GM12873 (cell line): Measurements from ENCODE around the gene ERGIC3.

Source experiments
- TF ChIP-seq, protein P1 (sequence below): IDR thresholded peaks from 2 replicates; pipeline ENCODE4 v1.5.1; 2012; ENCODE audit warnings: low read depth, mild to moderate bottlenecking, moderate library complexity, low read length, control low read depth; ENCODE audit not compliant: insufficient read depth; ENCODE audit errors: missing control alignments

The ERGIC3 gene

DNA sequence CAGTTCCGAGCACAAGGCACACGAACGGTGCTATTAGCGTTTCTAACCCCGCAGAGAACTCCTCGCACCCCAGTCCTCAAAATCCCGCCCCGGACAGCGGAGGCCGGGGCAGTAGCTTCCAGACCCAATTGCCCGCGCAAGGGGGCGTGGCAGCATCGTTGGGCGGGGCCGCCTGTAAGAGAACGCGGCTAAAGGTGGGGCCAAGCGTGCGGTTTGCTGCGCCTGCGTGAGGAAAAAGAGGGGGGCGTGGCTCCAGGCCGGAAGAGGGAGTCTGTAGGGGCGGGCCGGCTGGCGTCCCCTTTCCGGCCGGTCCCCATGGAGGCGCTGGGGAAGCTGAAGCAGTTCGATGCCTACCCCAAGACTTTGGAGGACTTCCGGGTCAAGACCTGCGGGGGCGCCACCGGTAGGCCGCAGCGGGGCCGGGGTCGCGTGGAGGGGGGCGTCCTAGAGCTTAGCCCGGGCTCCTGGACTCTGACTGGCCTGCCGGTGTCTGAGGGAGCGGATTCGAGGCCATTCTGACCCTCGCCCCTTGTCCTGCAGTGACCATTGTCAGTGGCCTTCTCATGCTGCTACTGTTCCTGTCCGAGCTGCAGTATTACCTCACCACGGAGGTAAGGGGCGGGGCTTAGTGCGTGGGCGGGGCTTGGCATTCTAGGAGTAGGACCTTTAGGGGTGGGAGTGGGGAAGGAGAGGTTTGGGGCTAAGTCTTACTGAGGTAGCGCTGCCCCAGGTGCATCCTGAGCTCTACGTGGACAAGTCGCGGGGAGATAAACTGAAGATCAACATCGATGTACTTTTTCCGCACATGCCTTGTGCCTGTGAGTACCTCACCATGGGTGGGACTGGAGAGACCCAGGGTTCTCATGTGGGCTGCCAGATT is at the start of gene ERGIC3:
TSS of gene ERGIC3 (plus strand) at position 296 of the 880 bp plus-strand sequence. CDS start at position 316, 20 bp downstream.
- TF ChIP-seq, protein P1, sequence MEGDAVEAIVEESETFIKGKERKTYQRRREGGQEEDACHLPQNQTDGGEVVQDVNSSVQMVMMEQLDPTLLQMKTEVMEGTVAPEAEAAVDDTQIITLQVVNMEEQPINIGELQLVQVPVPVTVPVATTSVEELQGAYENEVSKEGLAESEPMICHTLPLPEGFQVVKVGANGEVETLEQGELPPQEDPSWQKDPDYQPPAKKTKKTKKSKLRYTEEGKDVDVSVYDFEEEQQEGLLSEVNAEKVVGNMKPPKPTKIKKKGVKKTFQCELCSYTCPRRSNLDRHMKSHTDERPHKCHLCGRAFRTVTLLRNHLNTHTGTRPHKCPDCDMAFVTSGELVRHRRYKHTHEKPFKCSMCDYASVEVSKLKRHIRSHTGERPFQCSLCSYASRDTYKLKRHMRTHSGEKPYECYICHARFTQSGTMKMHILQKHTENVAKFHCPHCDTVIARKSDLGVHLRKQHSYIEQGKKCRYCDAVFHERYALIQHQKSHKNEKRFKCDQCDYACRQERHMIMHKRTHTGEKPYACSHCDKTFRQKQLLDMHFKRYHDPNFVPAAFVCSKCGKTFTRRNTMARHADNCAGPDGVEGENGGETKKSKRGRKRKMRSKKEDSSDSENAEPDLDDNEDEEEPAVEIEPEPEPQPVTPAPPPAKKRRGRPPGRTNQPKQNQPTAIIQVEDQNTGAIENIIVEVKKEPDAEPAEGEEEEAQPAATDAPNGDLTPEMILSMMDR: no peak

DNA sequence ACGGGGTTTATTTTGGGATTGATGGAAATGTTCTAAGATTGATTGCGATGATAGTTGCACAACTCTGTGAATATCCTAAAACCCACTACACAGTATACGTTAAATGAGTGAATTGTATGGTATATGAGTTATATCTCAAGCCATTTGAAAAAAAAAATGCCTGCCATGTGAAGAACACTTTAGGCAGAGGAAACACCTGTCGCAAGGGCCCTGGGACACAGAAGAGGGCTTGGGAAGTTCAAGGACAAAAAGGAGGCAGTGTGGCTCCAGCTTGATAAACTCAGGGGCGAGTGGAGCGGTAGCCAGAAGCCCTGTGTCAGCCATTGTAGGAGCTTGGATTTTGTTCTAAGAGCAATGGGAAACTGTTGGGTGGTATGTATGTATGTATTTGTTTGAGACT is 49.5 kb upstream of the ERGIC3 start:
- TF ChIP-seq, protein P1: no peak

DNA sequence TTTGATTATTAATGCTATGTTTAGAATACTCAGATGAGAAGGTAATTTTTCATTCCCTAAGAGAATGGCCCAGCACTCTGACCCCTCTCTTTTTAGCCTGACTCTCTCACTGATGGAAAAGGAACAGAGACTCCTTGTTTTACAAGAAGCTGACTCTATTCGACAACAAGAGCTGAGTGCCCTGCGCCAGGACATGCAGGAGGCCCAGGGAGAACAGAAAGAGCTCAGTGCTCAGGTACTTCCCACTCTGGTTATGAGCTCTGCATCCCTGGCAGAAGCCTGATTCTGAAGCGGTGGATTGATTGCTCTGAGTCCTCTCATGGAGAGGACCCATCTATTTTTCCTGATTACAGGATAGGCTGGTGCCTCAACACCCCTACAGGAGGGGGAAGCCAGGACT is 45.4 kb upstream of the ERGIC3 start:
- TF ChIP-seq, protein P1: no peak

DNA sequence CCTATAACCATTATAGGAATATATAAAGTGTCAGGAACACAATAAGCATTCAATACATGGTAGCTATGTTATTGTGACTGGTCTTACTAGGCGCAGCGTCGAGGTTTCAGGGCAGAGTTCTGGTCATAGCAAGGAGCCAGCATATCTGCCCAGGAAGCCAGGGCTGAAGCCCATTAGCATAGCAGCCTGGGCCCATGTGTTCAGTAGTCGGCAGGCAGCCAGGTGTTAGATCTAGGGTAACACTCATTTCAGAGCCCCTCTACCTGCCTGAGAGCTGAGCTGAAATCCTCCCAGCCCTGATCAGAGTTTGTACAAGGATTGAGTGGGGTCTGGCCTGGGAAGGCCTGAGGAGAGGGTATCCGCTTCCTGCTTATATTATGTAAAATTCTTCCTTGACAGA is 44.6 kb upstream of the ERGIC3 start:
- TF ChIP-seq, protein P1: no peak

DNA sequence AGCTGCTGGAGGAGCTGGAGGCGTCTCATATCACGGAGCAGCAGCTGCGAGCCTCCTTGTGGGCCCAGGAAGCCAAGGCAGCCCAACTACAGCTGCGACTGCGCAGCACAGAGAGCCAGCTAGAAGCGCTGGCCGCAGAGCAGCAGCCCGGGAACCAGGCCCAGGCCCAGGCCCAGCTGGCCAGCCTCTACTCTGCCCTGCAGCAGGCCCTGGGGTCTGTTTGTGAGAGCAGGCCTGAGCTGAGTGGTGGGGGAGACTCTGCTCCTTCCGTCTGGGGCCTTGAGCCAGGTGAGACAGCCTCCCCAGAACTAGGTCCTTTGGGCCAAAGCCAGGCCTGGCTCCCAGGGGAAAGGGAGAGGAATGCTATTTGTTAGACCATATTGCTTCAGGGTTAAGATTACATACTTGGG is 44.1 kb upstream of the ERGIC3 start:
- TF ChIP-seq, protein P1: no peak

DNA sequence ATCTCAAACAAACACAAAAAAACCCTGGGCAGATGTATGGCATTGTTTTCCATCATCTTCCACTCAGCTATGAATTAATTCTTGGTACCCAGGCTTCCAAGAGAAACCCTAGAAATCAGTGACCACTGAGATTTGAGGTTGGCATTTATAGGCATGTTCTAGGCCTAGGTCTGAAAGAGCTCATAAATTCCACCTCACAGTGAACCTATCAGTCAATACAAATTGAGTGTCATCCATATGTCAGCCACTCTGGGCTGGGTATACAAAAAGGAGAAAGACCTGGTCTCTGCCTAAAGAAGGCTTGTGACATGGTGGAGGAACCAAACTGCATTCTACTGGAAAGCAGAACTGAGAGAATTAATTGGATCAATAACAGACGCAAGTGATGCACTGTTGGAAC is 42.6 kb upstream of the ERGIC3 start:
- TF ChIP-seq, protein P1: no peak

DNA sequence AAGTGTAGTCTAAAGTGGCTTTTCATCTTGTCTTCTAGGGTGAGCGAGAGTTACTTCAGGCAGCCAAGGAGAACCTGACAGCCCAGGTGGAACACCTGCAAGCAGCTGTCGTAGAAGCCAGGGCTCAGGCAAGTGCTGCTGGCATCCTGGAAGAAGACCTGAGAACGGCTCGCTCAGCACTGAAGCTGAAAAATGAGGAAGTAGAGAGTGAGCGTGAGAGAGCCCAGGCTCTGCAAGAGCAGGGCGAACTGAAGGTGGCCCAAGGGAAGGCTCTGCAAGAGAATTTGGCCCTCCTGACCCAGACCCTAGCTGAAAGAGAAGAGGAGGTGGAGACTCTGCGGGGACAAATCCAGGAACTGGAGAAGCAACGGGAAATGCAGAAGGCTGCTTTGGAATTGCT is 39.5 kb upstream of the ERGIC3 start:
- TF ChIP-seq, protein P1: no peak
